Mononuclear cell (primary cell): ENCODE results near the gene GMFB. TPM values are rescaled to one million over a fixed set of nuclear protein-coding genes. Genes with fewer than 3 reads are reported as not detected.
"Not testable (repeated sequence)": the region's sequence is repeated elsewhere in the genome, so short reads cannot be mapped to it uniquely, and the experiment has no call there.

ENCODE experiments used
- H3K27me3 ChIP-seq: 2 replicates; pipeline ENCODE4 v1.6.0; 2011; ENCODE audit warnings: low read length, control low read depth; ENCODE audit not compliant: insufficient read depth
- H3K4me1 ChIP-seq: 2 replicates; pipeline ENCODE4 v1.5.1; 2011; ENCODE audit warnings: mild to moderate bottlenecking, low read length, control low read depth; ENCODE audit not compliant: insufficient read depth
- H3K4me3 ChIP-seq: 2 replicates; pipeline ENCODE4 v1.5.1; 2011; ENCODE audit warnings: mild to moderate bottlenecking, low read length, moderate library complexity
- H3K9me3 ChIP-seq: 2 replicates; pipeline ENCODE4 v1.5.1; 2011; ENCODE audit warnings: low read depth, mild to moderate bottlenecking, control low read depth, low read length
- total RNA-seq: library from RNA; depleted of rRNA; stranded (reverse); fragments of >200 nt; gene quantifications from one replicate; pipeline ENCODE4 v1.2.3, GENCODE V29; 2012

Gene GMFB
- total RNA-seq, 1 donor = 68.3 TPM

GRCh38 chr14:54457609-54457996, 31.2 kb downstream of the GMFB start:
- Histone ChIP-seq H3K9me3 (no peaks in the 10 kb centered on the region), H3K27me3 (no peaks in the 10 kb centered on the region), H3K4me3 (no peak overlapping the region), H3K4me1 (peaks cover under 1% of the 10 kb centered on the region)

- H3K27me3 ChIP-seq, H3K9me3 ChIP-seq, H3K4me1 ChIP-seq, H3K4me3 ChIP-seq: not testable (repeated sequence)
Measured at GRCh38 chr14:54456820-54457608, 31.8 kb downstream of the GMFB start.

GRCh38 chr14:54455363-54455762, 33.4 kb downstream of the GMFB start:
- no peaks in the 10 kb centered on the region for H3K9me3 ChIP-seq
- H3K27me3 ChIP-seq = no peaks in the 10 kb centered on the region
- H3K4me3 ChIP-seq = no peak overlapping the region
- H3K4me1 ChIP-seq = peaks cover 19% of the 10 kb centered on the region

GRCh38 chr14:54453990-54454389, 34.8 kb downstream of the GMFB start:
- not testable (repeated sequence) for H3K27me3 ChIP-seq, H3K4me3 ChIP-seq, H3K9me3 ChIP-seq
- peaks cover 32% of the 10 kb centered on the region for H3K4me1 ChIP-seq

GRCh38 chr14:54453252-54453651, 35.5 kb downstream of the GMFB start:
- H3K4me1 ChIP-seq = peaks cover 36% of the 10 kb centered on the region
- H3K4me3 ChIP-seq = no peak overlapping the region
- H3K9me3 ChIP-seq = no peaks in the 10 kb centered on the region
- no peaks in the 10 kb centered on the region for H3K27me3 ChIP-seq

GRCh38 chr14:54451961-54452360, 36.8 kb downstream of the GMFB start:
- Histone ChIP-seq H3K9me3 (no peaks in the 10 kb centered on the region), H3K27me3 (no peaks in the 10 kb centered on the region), H3K4me3 (no peak overlapping the region), H3K4me1 (peaks cover 49% of the 10 kb centered on the region)

GRCh38 chr14:54451121-54451601, 37.6 kb downstream of the GMFB start:
- Histone ChIP-seq H3K4me3 (no peak overlapping the region), H3K27me3 (no peaks in the 10 kb centered on the region), H3K4me1 (peaks cover 57% of the 10 kb centered on the region), H3K9me3 (no peaks in the 10 kb centered on the region)

GRCh38 chr14:54450535-54450934, 38.2 kb downstream of the GMFB start:
- Histone ChIP-seq H3K27me3 (no peaks in the 10 kb centered on the region), H3K4me3 (no peak overlapping the region), H3K4me1 (peaks cover 63% of the 10 kb centered on the region), H3K9me3 (no peaks in the 10 kb centered on the region)

- H3K27me3 ChIP-seq = no peaks in the 10 kb centered on the region
- H3K4me3 ChIP-seq = no peak overlapping the region
- H3K9me3 ChIP-seq = no peaks in the 10 kb centered on the region
- peaks cover 68% of the 10 kb centered on the region for H3K4me1 ChIP-seq
Measured at GRCh38 chr14:54447231-54447692, 41.5 kb downstream of the GMFB start.

- H3K4me3 ChIP-seq = no peak overlapping the region
- H3K4me1 ChIP-seq = peaks cover 64% of the 10 kb centered on the region
- H3K27me3 ChIP-seq = no peaks in the 10 kb centered on the region
- H3K9me3 ChIP-seq = no peaks in the 10 kb centered on the region
Measured at GRCh38 chr14:54446161-54446693, 42.6 kb downstream of the GMFB start.

- Histone ChIP-seq H3K27me3 (no peaks in the 10 kb centered on the region), H3K4me3 (no peak overlapping the region), H3K9me3 (no peaks in the 10 kb centered on the region), H3K4me1 (peaks cover 60% of the 10 kb centered on the region)
Measured at GRCh38 chr14:54444681-54445080, 44.1 kb downstream of the GMFB start.

GRCh38 chr14:54443981-54444380, 44.8 kb downstream of the GMFB start:
- H3K4me1 ChIP-seq = peaks cover 58% of the 10 kb centered on the region
- no peaks in the 10 kb centered on the region for H3K9me3 ChIP-seq
- H3K4me3 ChIP-seq = no peak overlapping the region
- no peaks in the 10 kb centered on the region for H3K27me3 ChIP-seq

- not testable (repeated sequence) for H3K27me3 ChIP-seq, H3K4me3 ChIP-seq, H3K9me3 ChIP-seq
- peaks cover 53% of the 10 kb centered on the region for H3K4me1 ChIP-seq
Measured at GRCh38 chr14:54442961-54443360, 45.8 kb downstream of the GMFB start.

GRCh38 chr14:54440873-54441868, 47.6 kb downstream of the GMFB start, which contains the start of gene CNIH1:
Gene CNIH1, minus strand, starts transcription at chr14:54441374. Its CDS starts 47 bp downstream, at chr14:54441327.
- H3K9me3 ChIP-seq = no peaks in the 10 kb centered on the region
- peak within 1 kb of the TSS; percentile 87 for H3K4me3 ChIP-seq
- H3K27me3 ChIP-seq = no peaks in the 10 kb centered on the region
- peaks cover 38% of the 10 kb centered on the region for H3K4me1 ChIP-seq

- Histone ChIP-seq H3K9me3 (no peaks in the 10 kb centered on the region), H3K4me3 (peak overlapping the region; percentile 87), H3K4me1 (peaks cover 32% of the 10 kb centered on the region), H3K27me3 (no peaks in the 10 kb centered on the region)
Measured at GRCh38 chr14:54440476-54440872, 48.3 kb downstream of the GMFB start.
